ENCODE data around the gene CIC.

CIC gene

DNA sequence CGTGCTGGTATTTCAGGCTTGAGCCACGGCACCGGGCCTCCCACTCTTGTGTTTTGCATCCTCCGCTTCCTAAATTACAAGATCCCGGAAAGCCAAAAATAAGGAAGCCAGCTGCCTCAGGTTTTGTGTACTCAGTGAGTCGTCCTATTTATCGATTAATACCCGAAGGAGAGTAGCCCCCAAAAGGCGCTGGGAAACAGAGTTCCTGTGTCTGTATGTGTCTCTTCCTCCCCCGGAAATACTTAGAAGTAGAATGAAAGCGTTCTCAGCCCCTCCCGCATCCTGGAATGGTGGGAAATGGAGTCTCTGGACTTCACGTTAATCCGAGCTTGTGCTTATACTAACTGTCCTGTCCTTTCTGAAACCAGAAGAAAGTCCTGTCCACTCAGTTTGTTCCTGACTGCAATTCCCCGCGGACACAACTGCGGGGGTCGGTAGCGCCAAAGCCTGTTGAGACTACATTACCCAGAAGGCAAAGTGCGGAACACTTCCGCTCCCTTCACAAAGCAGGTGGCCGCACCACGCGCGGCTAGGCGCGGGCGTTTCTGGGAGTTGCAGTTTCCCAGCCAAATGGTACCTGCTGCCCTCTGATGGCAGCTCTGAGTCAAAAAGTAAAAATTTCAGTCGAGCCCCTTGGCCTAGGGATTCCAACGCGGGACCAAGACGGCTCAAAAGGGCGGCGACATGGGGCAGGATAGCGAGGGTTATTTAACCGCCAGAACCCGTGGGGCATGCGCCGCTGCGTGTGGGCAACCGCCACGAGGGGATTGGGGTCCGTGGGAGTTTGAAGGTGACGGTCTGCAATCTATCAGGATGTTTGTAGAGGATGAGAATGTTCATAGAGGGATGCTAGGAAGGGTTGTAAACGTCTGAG lies 24.5 kb upstream of the CIC start:
- DNase-seq (ENCODE audit: low read depth): peak; percentile 58
- TF ChIP-seq CTCF (IDR thresholded peaks at IDR 0.05; ENCODE audit: control insufficient read depth, extremely low read depth, insufficient read depth): peak; percentile 49
- H3K4me3 ChIP-seq (ENCODE audit: low read depth, low read length): peak overlapping the region; percentile 67

- DNase-seq (ENCODE audit: low read depth): no peak
- no peak overlapping the region for H3K4me3 ChIP-seq (ENCODE audit: low read depth, low read length)
- no peak for TF ChIP-seq CTCF (IDR thresholded peaks at IDR 0.05; ENCODE audit: control insufficient read depth, extremely low read depth, insufficient read depth)
Measured at GRCh38 chr19:42245231-42245630, 23.8 kb upstream of the CIC start.

DNA sequence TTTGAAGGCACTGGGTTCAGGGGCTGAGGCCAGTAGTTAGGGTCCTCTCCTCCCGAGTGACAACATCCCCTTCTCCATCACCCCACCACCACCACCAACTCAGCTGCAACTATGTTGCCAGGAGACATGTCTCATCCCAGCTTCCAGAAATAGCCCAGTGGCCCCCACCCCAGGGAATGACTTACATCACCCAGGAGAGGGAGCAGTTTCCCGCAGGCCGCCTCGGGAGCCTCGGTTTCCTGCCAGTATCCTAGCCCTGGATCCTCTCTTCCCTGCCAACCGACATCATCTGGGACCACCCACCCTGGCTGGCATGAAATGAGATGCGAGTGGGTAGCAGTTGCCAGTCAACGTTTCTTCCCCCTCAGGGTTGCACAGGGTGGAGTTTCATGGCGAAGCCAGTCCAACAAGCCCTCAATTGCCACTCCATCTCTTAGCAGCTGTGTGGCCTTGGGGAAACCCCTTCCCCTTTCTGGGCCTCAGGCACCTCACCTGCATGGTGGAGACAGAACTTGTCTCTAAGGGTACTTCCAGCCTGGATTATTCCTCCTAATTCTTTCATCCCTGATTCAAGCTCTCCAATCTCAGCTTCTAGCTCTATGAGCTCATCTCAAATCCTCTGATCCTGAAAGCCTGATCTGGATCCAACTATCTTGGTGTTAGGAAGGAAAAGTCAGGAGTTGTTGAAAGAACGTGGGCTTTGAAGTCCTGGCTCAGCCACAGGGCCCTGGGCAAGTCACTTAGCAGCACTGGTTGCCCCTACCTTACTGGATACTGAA lies 22.7 kb upstream of the CIC start:
- no peak for TF ChIP-seq CTCF (IDR thresholded peaks at IDR 0.05; ENCODE audit: control insufficient read depth, extremely low read depth, insufficient read depth)
- DNase-seq (ENCODE audit: low read depth): no peak
- H3K4me3 ChIP-seq (ENCODE audit: low read depth, low read length): no peak overlapping the region

DNA sequence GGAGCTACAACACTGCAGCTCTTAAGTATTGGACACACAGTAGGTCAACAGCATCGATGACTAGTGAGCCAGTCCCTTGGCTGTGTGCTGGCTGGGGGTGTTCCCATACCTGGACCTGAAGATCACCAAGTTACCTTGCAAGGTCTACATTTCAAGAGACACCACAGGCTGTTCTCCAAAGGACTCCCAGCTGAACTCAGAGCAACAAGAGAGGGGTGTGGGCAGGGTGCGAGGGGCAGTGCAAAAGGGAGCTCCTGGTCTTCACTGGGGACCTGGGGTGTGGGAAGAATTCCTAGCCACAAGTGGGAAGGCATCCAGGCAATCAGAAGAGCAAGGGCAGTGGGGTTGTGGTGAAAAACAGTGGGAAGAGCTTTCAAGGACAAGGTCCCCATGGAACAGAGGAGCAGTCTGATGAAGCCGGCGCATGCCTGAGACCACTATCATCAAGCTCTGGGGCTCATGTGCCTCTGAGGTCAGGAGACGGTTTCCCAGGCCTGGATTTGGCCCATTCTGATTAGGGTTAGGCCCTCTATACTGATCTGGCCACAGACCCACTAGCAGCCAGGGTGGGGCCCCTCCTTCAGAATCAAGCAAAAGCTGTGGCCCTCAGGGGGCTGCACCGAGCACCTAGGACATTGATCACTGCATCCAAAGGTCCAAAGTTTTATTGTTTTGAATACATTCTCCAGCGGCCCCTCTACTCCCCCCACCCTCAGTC lies 22.0 kb upstream of the CIC start:
- H3K4me3 ChIP-seq (ENCODE audit: low read depth, low read length): no peak overlapping the region
- DNase-seq (ENCODE audit: low read depth): no peak
- TF ChIP-seq CTCF (IDR thresholded peaks at IDR 0.05; ENCODE audit: control insufficient read depth, extremely low read depth, insufficient read depth): no peak

DNA sequence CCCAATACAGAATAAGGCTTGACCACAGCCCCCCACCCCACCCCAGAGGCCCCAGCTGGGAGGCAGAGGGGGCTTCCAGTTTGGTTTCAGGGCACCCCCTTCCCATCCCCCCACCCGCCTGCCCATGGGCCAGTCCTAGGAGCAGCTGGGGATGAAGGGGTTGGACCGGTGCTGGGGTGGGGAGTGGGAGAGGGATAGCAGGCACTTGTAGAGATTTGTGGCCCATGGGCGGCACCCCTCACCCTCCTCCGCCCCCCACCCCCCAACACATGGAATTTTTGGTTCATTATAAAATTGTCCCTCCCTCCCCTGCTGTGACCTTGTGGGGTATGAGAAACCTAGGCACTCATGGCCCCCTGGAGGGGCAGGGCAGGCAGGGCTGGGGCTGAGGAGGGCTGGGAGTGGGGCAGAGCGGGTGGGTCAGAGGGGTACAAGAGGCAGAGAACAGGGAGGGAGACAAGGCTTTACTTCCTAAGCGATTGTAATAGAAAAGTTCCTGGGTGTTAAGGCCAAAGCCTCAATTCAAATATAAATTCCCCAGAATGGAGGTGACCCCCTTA lies 21.3 kb upstream of the CIC start:
- H3K4me3 ChIP-seq (ENCODE audit: low read depth, low read length): no peak overlapping the region
- no peak for TF ChIP-seq CTCF (IDR thresholded peaks at IDR 0.05; ENCODE audit: control insufficient read depth, extremely low read depth, insufficient read depth)
- DNase-seq (ENCODE audit: low read depth): no peak

DNA sequence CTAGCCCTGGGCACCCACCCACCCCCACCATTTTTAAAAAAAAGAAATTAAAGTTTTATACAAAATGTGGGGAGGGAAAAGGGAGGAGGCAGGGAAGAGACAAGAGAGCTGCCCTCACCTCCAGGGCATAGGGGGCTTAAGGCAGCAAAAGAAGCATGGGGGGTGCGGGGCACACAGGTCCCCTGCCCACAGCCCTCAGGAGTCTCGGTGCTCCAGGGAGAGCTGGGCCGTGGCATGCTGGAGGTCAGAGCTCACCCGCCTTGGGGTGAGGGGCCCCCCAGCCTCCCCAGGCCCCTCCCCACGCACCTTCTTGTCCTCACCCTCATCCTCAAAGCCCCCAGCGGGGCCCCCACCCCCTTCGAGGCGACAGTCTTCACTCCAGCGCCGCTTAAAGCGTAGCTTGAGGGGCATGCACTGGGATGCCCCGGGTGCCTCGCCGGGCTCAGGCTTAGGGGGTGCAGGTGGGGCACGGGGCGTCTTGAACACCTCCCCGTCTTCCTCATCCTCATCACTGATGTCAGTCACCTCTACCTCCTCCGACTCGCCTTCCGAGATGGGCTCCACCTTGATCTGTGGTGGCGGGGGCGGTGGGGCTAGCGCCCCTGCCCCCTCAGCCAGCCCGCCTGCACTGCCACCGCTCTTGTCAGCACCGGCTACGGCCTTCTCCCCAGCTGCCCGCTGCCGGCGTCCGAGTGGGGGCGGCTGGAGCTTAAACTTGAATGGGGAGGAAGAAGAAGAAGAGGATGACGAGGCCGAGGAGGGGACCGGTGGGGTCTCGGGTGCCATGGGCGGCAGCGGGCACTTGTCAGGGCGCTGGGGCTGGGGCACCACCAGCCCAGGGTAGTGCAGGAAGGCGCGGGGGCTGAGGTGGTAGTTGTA lies 20.5 kb upstream of the CIC start:
- no peak overlapping the region for H3K4me3 ChIP-seq (ENCODE audit: low read depth, low read length)
- DNase-seq (ENCODE audit: low read depth): no peak

More for the DNA sequence above, 20.5 kb upstream of the CIC start:
- TF ChIP-seq CTCF (IDR thresholded peaks at IDR 0.05; ENCODE audit: control insufficient read depth, extremely low read depth, insufficient read depth): no peak
